Stimulated activated CD8-positive, alpha-beta memory T cell treated with anti-CD3 and anti-CD28 coated beads, Interleukin-7, amount 100 ng/mL, for 4 hours (primary cell): ENCODE measurements around the gene CELA2B.
"Not testable (repeated sequence)": the region's sequence is repeated elsewhere in the genome, so short reads cannot be mapped to it uniquely, and the experiment has no call there.

Experiments
- DNase-seq, 2 donors: peaks; one replicate each; pipeline ENCODE4 v3.0.0-alpha.2; 2020; ENCODE audit warnings: low read depth in 2 of 2

The CELA2B gene

GRCh38 chr1:15468145-15468544 is 7.8 kb upstream of the CELA2B start:
- no peak for DNase-seq

- no peak for DNase-seq
Observed at GRCh38 chr1:15469361-15469760, 6.5 kb upstream of the CELA2B start.

- DNase-seq = not testable (repeated sequence)
Observed at GRCh38 chr1:15469821-15470448, 6.0 kb upstream of the CELA2B start.

GRCh38 chr1:15471067-15471466 is 4.8 kb upstream of the CELA2B start:
- DNase-seq = not testable (repeated sequence)

GRCh38 chr1:15471723-15472122 is 4.2 kb upstream of the CELA2B start:
- not testable (repeated sequence) for DNase-seq

GRCh38 chr1:15472587-15472986 is 3.3 kb upstream of the CELA2B start:
- DNase-seq = no peak

GRCh38 chr1:15476927-15477326 is 1.0 kb downstream of the CELA2B start:
- no peak for DNase-seq

GRCh38 chr1:15477646-15478212 is 1.8 kb downstream of the CELA2B start:
- DNase-seq = no peak

GRCh38 chr1:15479654-15480347 is 3.9 kb downstream of the CELA2B start:
- no peak for DNase-seq

- DNase-seq = not testable (repeated sequence)
Observed at GRCh38 chr1:15482455-15482854, 6.6 kb downstream of the CELA2B start.

- not testable (repeated sequence) for DNase-seq
Observed at GRCh38 chr1:15482983-15483543, 7.2 kb downstream of the CELA2B start.

GRCh38 chr1:15483971-15484370 is 8.1 kb downstream of the CELA2B start:
- DNase-seq = no peak

GRCh38 chr1:15484443-15484842 is 8.5 kb downstream of the CELA2B start:
- not testable (repeated sequence) for DNase-seq

- no peak for DNase-seq
Observed at GRCh38 chr1:15485636-15486035, 9.7 kb downstream of the CELA2B start.

GRCh38 chr1:15486844-15487610 is 11.1 kb downstream of the CELA2B start:
- not testable (repeated sequence) for DNase-seq

GRCh38 chr1:15488371-15488770 is 12.5 kb downstream of the CELA2B start:
- DNase-seq = no peak

- no peak for DNase-seq
Observed at GRCh38 chr1:15489052-15489736, 13.3 kb downstream of the CELA2B start.

GRCh38 chr1:15491010-15491409 is 15.1 kb downstream of the CELA2B start:
- DNase-seq = not testable (repeated sequence)

GRCh38 chr1:15492596-15492995 is 16.7 kb downstream of the CELA2B start:
- no peak for DNase-seq

GRCh38 chr1:15493869-15494390 is 18.0 kb downstream of the CELA2B start:
- DNase-seq = no peak
